ENCODE data around the gene INPP5J. TPM values are rescaled to one million over a fixed set of nuclear protein-coding genes. Genes with fewer than 3 reads are reported as not detected.
A peak's percentile ranks its signal among the peaks of the same experiment; 100 is the strongest.

The INPP5J gene
- total and polyA plus RNA-seq, 10 of the 15 experiments (the other 5 are each of a cell fraction or from before 2014, with no cell fraction given), result 0.18 to 2.8 (median 1.5) TPM; not detected in 1

DNA sequence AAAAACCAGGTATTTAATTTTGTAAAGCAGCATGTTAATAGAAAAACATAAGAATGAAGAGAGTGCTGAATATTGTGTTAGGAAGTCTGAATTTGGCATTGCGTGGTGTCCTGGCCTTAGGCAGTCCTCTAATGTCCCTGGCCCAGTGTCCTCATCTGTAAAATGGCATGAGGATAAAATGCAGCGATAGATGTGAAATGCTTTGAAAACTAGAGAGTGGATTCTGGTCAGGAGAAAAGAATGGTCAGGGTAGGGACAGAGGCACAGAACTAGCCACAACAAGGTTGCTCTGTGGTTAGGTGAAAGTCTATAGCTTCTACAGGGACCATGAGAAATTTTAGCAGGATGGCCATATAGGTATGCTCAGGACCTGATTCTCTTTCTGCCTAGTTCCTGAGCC is 56.1 kb downstream of the INPP5J start:
- no peaks in the 10 kb centered on the region for H3K9me3 ChIP-seq (replicated peaks; ENCODE audit: control insufficient read depth, insufficient read depth, low read length)
- no peak overlapping the region for H3K9ac ChIP-seq (ENCODE audit: control insufficient read depth, insufficient read depth, low read length)
- no peak for DNase-seq (ENCODE audit: low read depth, low spot score)
- ChIA-PET CTCF (interaction anchor here (0.8 to 1.2 kb wide), 2 partner anchors 18 to 52 kb away, joined by 3 read pairs; no protein-coding TSS in a partner anchor), RAD21 (ENCODE audit: unreplicated experiment) (no interaction called here), SMC1A (ENCODE audit: uncharacterized antibody, unreplicated experiment) (interaction anchor here (0.5 kb wide), 1 partner anchor 19 kb away, joined by 3 read pairs; the partner anchor contains the start of gene RNF185), POLR2A (no interaction called here)
- no peaks in the 10 kb centered on the region for H3K27me3 ChIP-seq (replicated peaks in 1 of 2; ENCODE audit: control insufficient read depth in 2 of 2, insufficient read depth in 2 of 2, low read length in 1 of 2)
- no peaks in the 10 kb centered on the region; the same call in 1 of the 2 replicates for H4K20me1 ChIP-seq (ENCODE audit: control insufficient read depth, insufficient read depth)
- no peak for ATAC-seq
- H3K4me2 ChIP-seq (ENCODE audit: control insufficient read depth, insufficient read depth), result no peak overlapping the region
- peaks cover 6% of the 10 kb centered on the region for H3K4me1 ChIP-seq (ENCODE audit: control insufficient read depth, insufficient read depth, low read length)
- BruUV-seq (replicated peaks), result TSS peak; percentile 39
- no peak overlapping the region for H3K4me3 ChIP-seq
- no peak for TF ChIP-seq CBFB (IDR thresholded peaks at IDR 0.05; ENCODE audit: low read depth)
- TF ChIP-seq WRNIP1 (IDR thresholded peaks at IDR 0.05; ENCODE audit: borderline replicate concordance, low read depth, low read length), result no peak
- no peak for TF ChIP-seq STAT1 (conservative IDR thresholded peaks at IDR 0.05)
- TF ChIP-seq BHLHE40 (IDR thresholded peaks at IDR 0.05; ENCODE audit: borderline replicate concordance in 1 of 2, low read depth in 2 of 2, low read length in 1 of 2), result no peak
- no peak for TF ChIP-seq YBX1 (IDR thresholded peaks at IDR 0.05)
- TF ChIP-seq SUPT20H (IDR thresholded peaks at IDR 0.05; ENCODE audit: borderline replicate concordance, control insufficient read depth, low read depth, low read length), result no peak
- no peak for TF ChIP-seq TARDBP (IDR thresholded peaks at IDR 0.05; ENCODE audit: borderline replicate concordance)
- TF ChIP-seq CREM (IDR thresholded peaks at IDR 0.05; ENCODE audit: low read depth), result no peak
- TF ChIP-seq USF1 (IDR thresholded peaks at IDR 0.05; ENCODE audit: borderline replicate concordance, extremely low read length, insufficient read depth, low read depth, low read length), result no peak
- TF ChIP-seq, protein P1, sequence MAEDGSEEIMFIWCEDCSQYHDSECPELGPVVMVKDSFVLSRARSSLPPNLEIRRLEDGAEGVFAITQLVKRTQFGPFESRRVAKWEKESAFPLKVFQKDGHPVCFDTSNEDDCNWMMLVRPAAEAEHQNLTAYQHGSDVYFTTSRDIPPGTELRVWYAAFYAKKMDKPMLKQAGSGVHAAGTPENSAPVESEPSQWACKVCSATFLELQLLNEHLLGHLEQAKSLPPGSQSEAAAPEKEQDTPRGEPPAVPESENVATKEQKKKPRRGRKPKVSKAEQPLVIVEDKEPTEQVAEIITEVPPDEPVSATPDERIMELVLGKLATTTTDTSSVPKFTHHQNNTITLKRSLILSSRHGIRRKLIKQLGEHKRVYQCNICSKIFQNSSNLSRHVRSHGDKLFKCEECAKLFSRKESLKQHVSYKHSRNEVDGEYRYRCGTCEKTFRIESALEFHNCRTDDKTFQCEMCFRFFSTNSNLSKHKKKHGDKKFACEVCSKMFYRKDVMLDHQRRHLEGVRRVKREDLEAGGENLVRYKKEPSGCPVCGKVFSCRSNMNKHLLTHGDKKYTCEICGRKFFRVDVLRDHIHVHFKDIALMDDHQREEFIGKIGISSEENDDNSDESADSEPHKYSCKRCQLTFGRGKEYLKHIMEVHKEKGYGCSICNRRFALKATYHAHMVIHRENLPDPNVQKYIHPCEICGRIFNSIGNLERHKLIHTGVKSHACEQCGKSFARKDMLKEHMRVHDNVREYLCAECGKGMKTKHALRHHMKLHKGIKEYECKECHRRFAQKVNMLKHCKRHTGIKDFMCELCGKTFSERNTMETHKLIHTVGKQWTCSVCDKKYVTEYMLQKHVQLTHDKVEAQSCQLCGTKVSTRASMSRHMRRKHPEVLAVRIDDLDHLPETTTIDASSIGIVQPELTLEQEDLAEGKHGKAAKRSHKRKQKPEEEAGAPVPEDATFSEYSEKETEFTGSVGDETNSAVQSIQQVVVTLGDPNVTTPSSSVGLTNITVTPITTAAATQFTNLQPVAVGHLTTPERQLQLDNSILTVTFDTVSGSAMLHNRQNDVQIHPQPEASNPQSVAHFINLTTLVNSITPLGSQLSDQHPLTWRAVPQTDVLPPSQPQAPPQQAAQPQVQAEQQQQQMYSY (CRISPR knock-in tag; IDR thresholded peaks at IDR 0.05), result no peak
- no peak for TF ChIP-seq TAF1 (IDR thresholded peaks at IDR 0.05; ENCODE audit: borderline replicate concordance, low read depth, low read length)
- no peak for TF ChIP-seq ZNF24 (IDR thresholded peaks at IDR 0.05)
- peaks cover 2% of the 10 kb centered on the region; the same call in 1 of the 2 replicates for H3K79me2 ChIP-seq (ENCODE audit: control insufficient read depth, insufficient read depth, low read length)
- in situ Hi-C loops (cut with MboI), result no loop called here
- WGBS (ENCODE audit: insufficient coverage, insufficient replicate concordance, low lambda C conversion rate, missing lambda C conversion rate), result 100% methylated on average over 2 of the region's 2 CpGs
- no peak for FAIRE-seq
- intact Hi-C loops (cut with micrococcal nuclease; ENCODE audit: unreplicated experiment), result no loop called here
- H3K36me3 ChIP-seq (ENCODE audit: control insufficient read depth in 2 of 2, insufficient read depth in 2 of 2, low read length in 1 of 2), result peaks cover 2 to 5% of the 10 kb centered on the region in 2 experiments
- no peak overlapping the region for H2AFZ ChIP-seq (ENCODE audit: control insufficient read depth, low read depth, low read length)
- H3K27ac ChIP-seq (ENCODE audit: control insufficient read depth, insufficient read depth), result no peak overlapping the region

Measured in GM12878 (cell line).